GM11168 (cell line): ENCODE measurements around the gene C19orf12.

Experiments used
- in situ Hi-C: fragments of 300-500 bp; cut with MboI; formaldehyde crosslinking; loops from one replicate; pipeline ENCODE4 v1.12.0; 2022; ENCODE audit warnings: low sequenced_read_pairs; ENCODE audit not compliant: unreplicated experiment

Gene C19orf12

DNA sequence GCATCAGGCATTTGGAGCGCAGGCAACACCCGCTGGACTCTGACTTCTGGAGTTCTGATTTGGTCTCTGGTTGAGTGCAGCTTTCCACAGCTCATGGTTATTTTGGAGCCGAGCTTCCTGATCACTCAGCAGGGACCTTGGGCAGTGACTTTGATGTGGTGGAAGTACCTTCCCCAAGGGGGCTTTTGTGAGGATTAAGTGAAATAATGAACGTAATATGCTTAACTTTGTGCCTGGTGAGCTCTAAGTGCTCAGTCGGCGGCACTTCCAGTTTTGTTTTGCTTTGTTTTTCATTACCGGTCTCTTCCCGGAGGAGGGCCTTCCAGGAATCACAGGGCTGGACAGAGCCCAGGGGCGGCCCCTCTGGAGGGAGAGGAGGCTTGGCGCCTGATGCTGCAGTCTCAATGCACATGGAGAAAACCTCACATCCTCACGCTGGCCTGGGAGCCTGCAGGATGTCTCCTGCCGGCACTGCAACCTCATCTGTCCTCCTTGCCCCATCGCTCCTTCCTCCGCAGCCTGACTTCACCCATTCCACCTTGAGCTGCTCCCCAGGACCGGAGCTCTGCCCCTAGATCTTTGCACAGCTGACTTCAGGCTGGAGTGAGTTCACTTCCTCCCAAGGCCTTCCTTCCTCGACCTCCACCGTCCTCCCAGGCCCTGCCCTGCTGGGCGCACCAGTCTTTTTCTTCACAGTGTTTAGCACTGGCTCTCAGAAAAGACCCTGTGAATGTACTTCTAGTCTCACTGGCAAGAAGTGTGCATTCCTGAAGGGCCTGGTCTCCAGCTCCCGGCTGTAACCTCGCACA, 48.3 kb downstream of the C19orf12 start:
- in situ Hi-C loops, result no loop called here

DNA sequence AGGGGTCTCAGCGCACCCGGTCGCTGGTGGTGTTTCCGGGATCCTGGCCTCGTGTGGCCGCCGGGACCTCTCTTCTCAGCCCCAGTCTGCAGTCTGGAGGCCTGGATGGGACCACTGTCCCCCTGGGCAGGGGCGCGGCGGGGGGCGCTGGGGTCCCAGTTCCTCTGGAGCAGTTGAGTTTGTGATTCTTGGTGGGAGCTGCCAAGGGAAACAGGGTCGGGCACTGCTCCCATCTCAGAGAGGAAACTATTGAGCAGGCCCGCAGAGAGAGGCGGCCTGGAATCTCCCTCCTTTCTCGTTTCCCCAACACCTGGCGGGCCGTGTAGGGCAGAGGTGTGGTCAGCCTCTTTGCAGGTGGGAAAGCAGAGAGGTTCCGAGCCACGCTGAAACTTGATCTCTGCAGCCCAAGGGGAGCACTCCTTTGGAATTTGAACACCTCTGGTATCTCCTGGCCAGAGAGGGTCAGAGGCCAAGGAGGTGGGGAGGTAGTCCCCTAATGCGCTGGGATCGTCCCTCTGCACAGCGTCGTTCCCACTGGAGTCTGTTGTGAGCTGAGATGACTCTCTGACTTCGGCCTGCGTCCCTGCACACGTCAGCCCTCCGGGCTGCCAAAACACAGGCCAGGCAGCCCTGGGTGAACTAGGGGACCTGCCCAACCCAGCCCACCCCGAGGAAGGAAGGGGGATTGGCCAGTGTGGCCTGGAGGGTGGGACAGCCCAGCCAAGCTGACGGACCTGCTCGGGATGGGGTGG, 49.1 kb downstream of the C19orf12 start:
- in situ Hi-C loops, result no loop called here

DNA sequence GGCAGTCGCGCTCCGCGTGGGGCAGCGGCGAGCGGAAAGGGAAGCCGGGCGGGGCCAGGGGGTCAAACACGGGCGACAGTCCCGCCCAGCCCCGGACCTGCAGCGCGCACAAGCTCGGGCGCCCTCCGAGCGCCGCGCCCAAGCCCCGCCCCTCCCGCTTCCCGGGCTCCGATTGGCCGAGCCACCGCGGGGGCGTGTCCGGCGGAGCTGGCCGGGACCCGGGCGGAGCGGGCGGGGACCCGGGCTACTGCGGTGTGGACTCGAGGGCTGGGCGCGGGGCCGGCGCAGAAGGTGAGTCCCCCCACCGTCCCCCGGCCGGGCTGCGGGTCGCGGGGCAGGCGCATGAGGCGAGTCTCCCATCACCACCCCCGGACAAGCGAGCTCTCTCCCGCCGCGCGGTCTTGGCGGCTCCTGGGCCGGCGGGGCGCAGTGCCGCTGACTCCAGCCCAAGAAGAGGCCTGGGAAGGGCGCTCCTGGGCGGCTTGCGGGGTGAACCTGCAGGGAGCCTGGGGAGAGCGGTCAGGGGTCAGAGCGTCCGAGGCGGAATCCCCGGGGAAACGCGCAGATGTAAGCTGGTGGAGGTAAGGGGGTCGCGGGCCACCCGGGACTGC, 49.7 kb downstream of the C19orf12 start, which contains the start of gene PLEKHF1:
Gene PLEKHF1, plus strand, starts transcription at position 247 of the 611 bp plus-strand sequence. CDS start 8,379 bp downstream, outside the sequence.
- in situ Hi-C loops, result no loop called here

DNA sequence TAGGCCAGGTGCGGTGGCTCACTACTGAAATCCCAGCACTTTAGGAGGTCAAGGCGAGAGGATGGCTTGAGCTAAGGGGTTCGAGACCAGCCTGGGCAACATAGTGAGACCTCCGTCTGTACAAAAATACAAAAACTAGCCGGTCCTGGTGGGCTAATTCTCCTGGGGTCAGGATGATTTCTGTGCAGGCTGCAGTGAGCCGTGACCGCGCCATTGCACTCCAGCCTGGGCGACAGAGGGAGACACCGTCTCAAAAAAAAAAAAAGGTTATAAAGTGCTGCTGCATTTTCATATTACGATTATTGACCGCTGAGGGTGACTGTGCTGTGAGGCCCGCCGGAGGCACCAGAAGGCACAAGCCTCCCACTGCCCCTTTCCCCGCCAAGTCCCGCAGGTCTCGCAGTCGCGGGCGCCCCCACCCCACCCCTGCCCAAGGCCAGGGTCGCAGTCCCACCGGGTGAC, 50.3 kb downstream of the C19orf12 start:
- in situ Hi-C loops, result loop anchor here (5.0 kb wide), 1 partner anchor 37 kb away; no protein-coding TSS in a partner anchor

GRCh38 chr19:29663861-29664752, 51.0 kb downstream of the C19orf12 start:
- in situ Hi-C loops, result loop anchor here (5.0 kb wide), 1 partner anchor 37 kb away; no protein-coding TSS in a partner anchor

- in situ Hi-C loops, result loop anchor here (5.0 kb wide), 1 partner anchor 36 kb away; no protein-coding TSS in a partner anchor
Measured at GRCh38 chr19:29662604-29663404, 52.3 kb downstream of the C19orf12 start.

- in situ Hi-C loops, result loop anchor here (5.0 kb wide), 1 partner anchor 35 kb away; no protein-coding TSS in a partner anchor
Measured at GRCh38 chr19:29662278-29662603, 52.8 kb downstream of the C19orf12 start.

DNA sequence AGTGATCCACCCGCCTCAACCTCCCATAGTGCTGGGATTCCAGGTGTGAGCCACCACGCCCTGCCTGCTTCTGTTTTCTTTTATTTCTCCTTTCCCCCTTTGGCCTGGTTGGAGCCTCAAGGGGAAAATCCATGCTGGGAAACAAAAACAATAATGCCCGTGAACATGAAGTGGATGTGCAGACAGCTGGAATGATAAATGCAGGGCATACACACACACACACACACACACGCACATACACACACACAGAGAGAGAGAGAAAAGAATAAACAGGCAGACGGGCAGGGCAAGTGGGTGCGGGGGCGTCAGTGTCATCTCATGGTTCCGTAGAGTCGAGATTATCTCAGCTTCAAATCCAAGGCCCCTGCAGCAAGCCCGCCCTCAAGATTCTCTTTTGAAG, 54.2 kb downstream of the C19orf12 start:
- in situ Hi-C loops, result loop anchor here (5.0 kb wide), 1 partner anchor 34 kb away; no protein-coding TSS in a partner anchor

GRCh38 chr19:29658221-29658991, 56.7 kb downstream of the C19orf12 start:
- in situ Hi-C loops, result no loop called here

DNA sequence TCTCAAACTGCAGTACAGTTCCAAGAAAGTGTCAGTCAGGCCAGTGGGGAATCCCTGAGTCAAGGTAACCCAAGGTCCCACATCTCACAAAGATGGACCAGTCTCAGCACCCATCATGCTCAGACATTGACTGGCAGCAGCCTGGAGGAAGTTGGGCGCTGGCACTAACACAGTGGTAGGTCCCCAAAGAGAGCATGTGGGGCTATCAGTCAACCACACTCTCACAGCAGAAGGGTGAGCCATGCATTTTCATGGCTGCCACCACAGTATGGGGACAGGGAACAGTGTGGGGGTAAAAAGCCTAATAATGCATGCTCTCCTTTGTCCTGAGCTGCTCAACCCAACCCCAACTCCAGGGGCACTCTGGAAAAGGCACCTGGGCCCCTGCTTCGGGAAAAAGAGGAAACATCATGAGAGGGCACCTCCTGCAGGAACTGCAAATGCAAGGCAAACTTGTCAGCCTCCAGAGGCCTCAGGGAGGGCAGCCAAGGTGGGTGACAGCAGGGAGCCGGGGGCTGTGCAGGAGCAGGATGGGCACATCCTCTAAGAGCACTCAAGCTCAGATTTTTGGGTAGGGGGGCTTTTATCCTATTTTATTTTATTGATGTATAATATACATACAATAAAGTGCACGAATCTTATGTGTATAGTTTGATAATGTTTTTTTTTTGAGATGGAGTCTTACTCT, 59.3 kb downstream of the C19orf12 start:
- in situ Hi-C loops, result no loop called here

DNA sequence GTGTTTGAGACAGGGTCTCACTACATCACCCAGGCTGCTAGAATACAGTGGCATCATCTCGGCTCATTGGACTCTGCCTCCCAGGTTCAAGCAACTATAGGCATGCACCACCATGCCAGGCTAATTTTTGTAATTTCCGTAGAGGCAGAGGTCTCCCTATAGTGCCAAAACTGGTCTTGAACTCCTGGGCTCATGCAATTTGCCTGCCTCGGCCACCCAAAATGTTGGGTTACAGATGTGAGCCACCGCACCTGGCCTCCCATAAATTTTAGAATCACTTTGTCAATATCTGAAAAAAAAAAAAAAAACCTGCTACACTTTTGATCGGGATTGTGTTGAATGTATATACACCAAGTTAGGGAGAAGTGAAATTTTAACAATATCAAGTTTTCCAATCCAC, 61.7 kb downstream of the C19orf12 start:
- in situ Hi-C loops, result no loop called here

GRCh38 chr19:29651622-29652394, 63.3 kb downstream of the C19orf12 start:
- in situ Hi-C loops, result no loop called here

- in situ Hi-C loops, result no loop called here
Measured at GRCh38 chr19:29650772-29651387, 64.2 kb downstream of the C19orf12 start.
